ENCODE results near the gene RLN3. TPM values are rescaled to one million over a fixed set of nuclear protein-coding genes. Genes with fewer than 3 reads are reported as not detected.

Gene RLN3, protein sequence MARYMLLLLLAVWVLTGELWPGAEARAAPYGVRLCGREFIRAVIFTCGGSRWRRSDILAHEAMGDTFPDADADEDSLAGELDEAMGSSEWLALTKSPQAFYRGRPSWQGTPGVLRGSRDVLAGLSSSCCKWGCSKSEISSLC
- not detected for total RNA-seq
- long read RNA-seq = 0 reads

DNA sequence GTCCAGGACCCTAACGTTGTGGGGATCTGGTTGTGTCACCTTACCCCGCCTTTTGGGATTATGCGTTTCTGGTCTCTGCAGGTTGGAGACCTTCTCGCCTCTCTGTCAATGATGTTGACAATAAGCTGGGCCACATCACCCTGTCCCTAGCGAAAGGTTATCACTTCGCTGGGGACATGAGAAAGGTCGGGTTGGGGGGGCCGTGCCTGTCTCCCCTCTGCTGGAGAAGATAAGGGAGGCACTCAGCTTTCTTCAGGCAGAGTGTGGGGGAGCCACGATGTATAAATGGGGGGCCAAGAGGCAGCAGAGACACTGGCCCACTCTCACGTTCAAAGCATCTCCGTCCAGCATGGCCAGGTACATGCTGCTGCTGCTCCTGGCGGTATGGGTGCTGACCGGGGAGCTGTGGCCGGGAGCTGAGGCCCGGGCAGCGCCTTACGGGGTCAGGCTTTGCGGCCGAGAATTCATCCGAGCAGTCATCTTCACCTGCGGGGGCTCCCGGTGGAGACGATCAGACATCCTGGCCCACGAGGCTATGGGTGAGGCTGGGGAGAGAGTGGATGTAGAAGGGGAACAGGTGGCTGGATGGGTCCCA is at the start of gene RLN3:
Gene RLN3, plus strand, starts transcription at position 293 of the 595 bp plus-strand sequence. Its CDS starts 57 bp downstream, at position 350.
- H3K27me3 ChIP-seq = no peaks in the 10 kb centered on the region
- H3K4me3 ChIP-seq = no peak within 1 kb of the TSS
- DNase-seq (no peak), ATAC-seq (no peak)
- H3K4me1 ChIP-seq = peaks cover 0 to 10% (median 0%) of the 10 kb centered on the region in 4 donors
- H3K27ac ChIP-seq = no peak within 1 kb of the TSS
- no peaks in the 10 kb centered on the region for H3K9me3 ChIP-seq
- intact Hi-C loops (cut with DNase I) = no loop called here
- H3K36me3 ChIP-seq = no peaks in the 10 kb centered on the region
- 37% methylated on average over 12 of the region's 24 CpGs for WGBS (ENCODE audit: insufficient coverage, low coverage, low lambda C conversion rate, missing lambda C conversion rate)
- TF ChIP-seq CTCF (IDR thresholded peaks at IDR 0.05) (no peak), POLR2A (IDR thresholded peaks at IDR 0.05) (no peak)

- no peaks in the 10 kb centered on the region for H3K27me3 ChIP-seq
- ATAC-seq (peak; percentile 64 to 78 (median 76)), DNase-seq (peak in 2 of 3 donors; percentile 70 to 71)
- H3K4me1 ChIP-seq = no peaks in the 10 kb centered on the region
- peaks cover 0 to 8% (median 2%) of the 10 kb centered on the region in 4 donors for H3K36me3 ChIP-seq
- no peak overlapping the region for H3K27ac ChIP-seq
- TF ChIP-seq POLR2A (IDR thresholded peaks at IDR 0.05) (no peak), CTCF (IDR thresholded peaks at IDR 0.05) (no peak)
- WGBS (ENCODE audit: insufficient coverage, low coverage, low lambda C conversion rate, missing lambda C conversion rate) = 71% methylated on average over 19 of the region's 74 CpGs
- no peaks in the 10 kb centered on the region for H3K9me3 ChIP-seq
- intact Hi-C loops (cut with DNase I) = no loop called here
- peak overlapping the region; percentile 16 to 33 (median 21) for H3K4me3 ChIP-seq
These were observed 49.4 kb upstream of the RLN3 start for GRCh38 chr19:13978351-13979243.

- WGBS (ENCODE audit: insufficient coverage, low coverage, low lambda C conversion rate, missing lambda C conversion rate) = 51% methylated on average over 3 of the region's 12 CpGs
- intact Hi-C loops (cut with DNase I) = no loop called here
- no peaks in the 10 kb centered on the region for H3K4me1 ChIP-seq
- ATAC-seq (no peak), DNase-seq (no peak)
- H3K4me3 ChIP-seq = peak overlapping the region in 2 of 3 donors; percentile 21 to 33
- no peaks in the 10 kb centered on the region for H3K9me3 ChIP-seq
- H3K27me3 ChIP-seq = no peaks in the 10 kb centered on the region
- TF ChIP-seq CTCF (IDR thresholded peaks at IDR 0.05) = no peak
- no peak for TF ChIP-seq POLR2A (IDR thresholded peaks at IDR 0.05)
- peaks cover 0 to 4% (median 0%) of the 10 kb centered on the region in 4 donors for H3K36me3 ChIP-seq
- H3K27ac ChIP-seq = no peak overlapping the region
These were observed 48.7 kb upstream of the RLN3 start for GRCh38 chr19:13979244-13979615.

DNA sequence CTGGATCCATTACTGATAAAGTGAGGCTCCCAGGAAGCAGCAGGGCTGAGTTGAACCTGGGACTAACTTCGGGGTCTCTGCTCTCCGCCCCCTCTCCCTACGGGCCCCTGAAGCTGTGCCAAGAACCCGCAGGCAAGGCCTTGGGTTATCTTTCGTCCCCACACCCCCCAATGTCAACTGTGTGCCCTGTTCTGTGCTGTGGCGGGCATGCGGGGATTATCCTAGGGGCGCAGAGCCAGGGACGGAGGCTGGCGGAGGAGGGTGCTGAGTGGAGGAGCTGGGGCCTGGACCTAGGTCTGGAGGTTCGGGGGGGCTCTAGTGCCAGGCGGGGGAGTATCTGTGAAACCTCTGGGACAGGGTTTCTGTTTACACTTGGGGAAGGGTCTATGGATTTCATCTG is 48.3 kb upstream of the RLN3 start:
- TF ChIP-seq POLR2A (IDR thresholded peaks at IDR 0.05) = no peak
- no peak for ATAC-seq
- H3K27ac ChIP-seq = no peak overlapping the region
- peaks cover 0 to 3% (median 0%) of the 10 kb centered on the region in 4 donors for H3K36me3 ChIP-seq
- 60% methylated on average over 3 of the region's 12 CpGs for WGBS (ENCODE audit: insufficient coverage, low coverage, low lambda C conversion rate, missing lambda C conversion rate)
- no peaks in the 10 kb centered on the region for H3K27me3 ChIP-seq
- no peak for DNase-seq
- intact Hi-C loops (cut with DNase I) = no loop called here
- no peak overlapping the region for H3K4me3 ChIP-seq
- H3K4me1 ChIP-seq = no peaks in the 10 kb centered on the region
- H3K9me3 ChIP-seq = no peaks in the 10 kb centered on the region

DNA sequence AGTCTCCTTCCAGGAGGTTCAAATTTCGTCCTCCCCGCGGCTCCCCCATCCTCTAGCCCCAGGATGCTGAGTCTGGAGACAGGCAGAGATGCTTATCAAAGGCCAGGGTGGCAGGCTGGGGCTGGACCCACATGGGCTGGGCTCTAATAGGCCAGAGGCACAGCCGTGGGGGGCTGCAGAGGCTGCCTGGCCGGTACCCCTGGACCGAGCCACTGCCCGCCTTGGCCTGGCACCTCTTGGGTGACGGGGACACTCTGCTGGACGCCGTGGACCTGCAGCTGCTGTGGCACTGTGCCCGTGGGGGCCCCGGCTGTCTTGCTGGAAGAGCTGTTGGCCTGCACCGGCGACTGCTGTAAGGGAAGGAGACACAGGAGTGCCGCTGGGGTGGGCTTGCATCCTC is 47.6 kb upstream of the RLN3 start:
- peaks cover 0 to 3% (median 0%) of the 10 kb centered on the region in 4 donors for H3K36me3 ChIP-seq
- no peaks in the 10 kb centered on the region for H3K27me3 ChIP-seq
- no CpG with 5 or more reads among the region's 15 CpGs for WGBS (ENCODE audit: insufficient coverage, low coverage, low lambda C conversion rate, missing lambda C conversion rate)
- intact Hi-C loops (cut with DNase I) = no loop called here
- ATAC-seq (no peak), DNase-seq (no peak)
- H3K4me1 ChIP-seq = no peaks in the 10 kb centered on the region
- H3K9me3 ChIP-seq = no peaks in the 10 kb centered on the region
- H3K4me3 ChIP-seq = no peak overlapping the region
- TF ChIP-seq POLR2A (IDR thresholded peaks at IDR 0.05) = no peak
- TF ChIP-seq CTCF (IDR thresholded peaks at IDR 0.05) = no peak
- no peak overlapping the region for H3K27ac ChIP-seq
